Suprapubic skin (tissue), 3 donors: ENCODE results near the gene GUCD1.

Source experiments
- POLR2A ChIP-seq, 2 donors: fragments of 450-650 bp; IDR thresholded peaks; one replicate each; pipeline ENCODE4 v1.6.1; 2017; ENCODE audit warnings: antibody characterized with exemption in 2 of 2, mild to moderate bottlenecking in 2 of 2, moderate library complexity in 2 of 2
- TF ChIP-seq, protein P1 (sequence below), 2 donors: fragments of 200-600 bp in 1 of 2; fragments of 450-650 bp in 1 of 2; sonication (generic) in 1 of 2; IDR thresholded peaks; one replicate each; pipeline ENCODE4 v1.5.1; 2016 to 2019; ENCODE audit warnings: antibody characterized with exemption in 2 of 2, mild to moderate bottlenecking in 1 of 2, moderate library complexity in 1 of 2

DNA sequence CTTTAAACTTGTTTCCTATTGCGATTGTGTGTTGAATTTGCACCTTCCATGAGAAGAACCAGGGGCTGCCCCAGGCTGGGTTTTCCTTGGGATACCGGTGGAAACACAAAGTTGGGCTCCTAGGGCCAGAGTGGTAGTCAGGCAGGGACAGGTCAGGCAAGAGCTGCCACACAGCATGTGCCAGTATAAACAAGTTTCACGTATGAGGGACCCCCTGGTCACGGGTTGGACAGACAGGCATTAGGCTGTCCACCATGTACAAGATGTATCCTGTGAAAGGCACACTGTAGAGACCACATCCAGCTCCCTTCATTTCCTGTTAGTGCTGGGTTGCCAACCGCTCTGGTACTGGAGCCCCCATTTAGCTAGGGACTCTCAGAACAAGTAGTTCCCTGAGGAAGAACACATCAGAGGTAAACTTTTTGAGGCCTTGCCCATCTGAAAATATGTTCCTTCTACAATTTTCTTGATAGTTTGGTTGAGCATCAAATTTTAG is 51.0 kb downstream of the GUCD1 start:
- TF ChIP-seq, protein P1, sequence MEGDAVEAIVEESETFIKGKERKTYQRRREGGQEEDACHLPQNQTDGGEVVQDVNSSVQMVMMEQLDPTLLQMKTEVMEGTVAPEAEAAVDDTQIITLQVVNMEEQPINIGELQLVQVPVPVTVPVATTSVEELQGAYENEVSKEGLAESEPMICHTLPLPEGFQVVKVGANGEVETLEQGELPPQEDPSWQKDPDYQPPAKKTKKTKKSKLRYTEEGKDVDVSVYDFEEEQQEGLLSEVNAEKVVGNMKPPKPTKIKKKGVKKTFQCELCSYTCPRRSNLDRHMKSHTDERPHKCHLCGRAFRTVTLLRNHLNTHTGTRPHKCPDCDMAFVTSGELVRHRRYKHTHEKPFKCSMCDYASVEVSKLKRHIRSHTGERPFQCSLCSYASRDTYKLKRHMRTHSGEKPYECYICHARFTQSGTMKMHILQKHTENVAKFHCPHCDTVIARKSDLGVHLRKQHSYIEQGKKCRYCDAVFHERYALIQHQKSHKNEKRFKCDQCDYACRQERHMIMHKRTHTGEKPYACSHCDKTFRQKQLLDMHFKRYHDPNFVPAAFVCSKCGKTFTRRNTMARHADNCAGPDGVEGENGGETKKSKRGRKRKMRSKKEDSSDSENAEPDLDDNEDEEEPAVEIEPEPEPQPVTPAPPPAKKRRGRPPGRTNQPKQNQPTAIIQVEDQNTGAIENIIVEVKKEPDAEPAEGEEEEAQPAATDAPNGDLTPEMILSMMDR (IDR thresholded peaks at IDR 0.05) = no peak
- no peak for TF ChIP-seq POLR2A (IDR thresholded peaks at IDR 0.05)
